Inflammatory macrophage (primary cell): ENCODE measurements around the gene CDC73.

ENCODE experiments used
- DNase-seq, 2 donors: peaks; one replicate each; pipeline ENCODE4 v3.0.0-alpha.2; 2020 to 2022

The CDC73 gene

DNA sequence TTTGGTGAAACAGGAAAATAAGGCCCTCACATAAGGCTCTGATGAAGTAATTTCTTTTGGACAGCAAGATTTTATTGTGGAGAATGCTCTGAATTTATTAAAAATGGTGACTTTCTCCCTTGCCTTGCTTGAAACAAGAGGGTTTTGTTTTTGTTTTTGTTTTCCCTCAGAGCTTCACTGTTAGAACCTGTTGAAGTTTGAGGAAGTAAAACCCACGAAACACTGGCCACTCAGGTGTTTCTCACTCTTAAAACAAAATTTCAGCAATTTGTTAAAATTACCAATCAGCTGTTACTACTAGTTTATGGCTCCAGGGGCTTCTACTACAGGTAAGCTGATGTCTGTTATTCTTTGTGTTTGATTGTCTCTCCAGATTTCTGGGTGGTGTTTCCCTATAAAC is 177.2 kb downstream of the CDC73 start:
- no peak for DNase-seq

DNA sequence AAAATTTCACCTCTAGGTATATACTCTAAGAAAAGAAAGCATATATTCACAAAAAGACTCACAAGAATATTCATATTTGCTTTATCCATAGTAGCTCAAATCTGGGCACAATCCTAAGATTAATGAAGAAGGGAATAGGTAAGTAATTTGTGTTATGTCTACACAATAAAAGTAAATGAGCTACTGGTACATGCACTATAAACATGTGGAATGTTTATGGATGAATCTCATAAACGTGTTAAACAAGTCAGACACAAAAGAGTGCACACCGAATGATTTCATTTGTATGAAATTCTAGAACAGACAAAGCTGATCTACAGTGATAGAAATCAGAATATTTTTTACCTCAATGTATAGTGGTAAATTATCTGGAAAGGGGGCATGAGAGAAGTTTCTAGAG is 179.9 kb downstream of the CDC73 start:
- no peak for DNase-seq

DNA sequence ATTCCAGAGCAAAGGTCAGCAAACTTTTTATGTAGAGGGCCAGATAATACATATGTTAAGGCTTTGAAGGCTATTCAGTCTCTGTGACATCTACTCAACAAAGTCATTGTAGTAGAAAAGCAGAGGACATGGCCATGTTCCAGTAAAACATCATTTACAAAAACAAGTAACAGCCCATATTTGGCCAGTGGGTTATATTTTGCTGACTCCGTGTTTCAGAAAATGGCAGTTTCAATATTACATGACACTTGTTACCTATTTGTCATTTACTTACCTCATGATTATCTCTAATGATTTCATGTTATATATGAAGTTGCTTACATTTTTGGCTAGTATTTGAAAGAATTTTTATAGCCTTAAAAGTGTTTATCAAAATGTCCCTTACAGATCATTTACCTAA is 182.0 kb downstream of the CDC73 start:
- no peak for DNase-seq
